Thoracic aorta (tissue), 2 donors: ENCODE results near the gene STARD3NL. TPM values are rescaled to one million over a fixed set of nuclear protein-coding genes. Genes with fewer than 3 reads are reported as not detected.

Experiments used
- ATAC-seq: fragments of 150-250 bp; one replicate; pipeline ENCODE4 v1.8.0; 2017; ENCODE audit warnings: low read depth; ENCODE audit not compliant: insufficient number of reproducible peaks, low FRiP score
- DNase-seq: peaks from one replicate; pipeline ENCODE4 v3.0.0-alpha.2; 2020; ENCODE audit warnings: low spot score
- H3K27ac ChIP-seq, 2 donors: fragments of 200-600 bp; sonication (generic); 1 replicate in 1 of 2; 2 replicates in 1 of 2; pipeline ENCODE4 v1.5.1; 2016; ENCODE audit warnings: mild to moderate bottlenecking in 2 of 2, moderate library complexity in 2 of 2
- H3K27me3 ChIP-seq: fragments of 200-600 bp; sonication (generic); replicated peaks from 2 replicates; pipeline ENCODE4 v1.6.0; 2016; ENCODE audit warnings: mild to moderate bottlenecking; ENCODE audit not compliant: insufficient read depth
- H3K36me3 ChIP-seq: fragments of 200-600 bp; sonication (generic); one replicate; pipeline ENCODE4 v1.5.1; 2016
- H3K4me1 ChIP-seq, 2 donors: fragments of 200-600 bp; sonication (generic); 1 replicate in 1 of 2; 2 replicates in 1 of 2; pipeline versions ENCODE4 v1.5.1 to v1.6.0; 2016; ENCODE audit warnings: low read depth in 2 of 2, mild to moderate bottlenecking in 1 of 2; ENCODE audit not compliant: control insufficient read depth in 1 of 2
- H3K4me3 ChIP-seq: fragments of 200-600 bp; sonication (generic); 2 replicates; pipeline ENCODE4 v1.5.1; 2016; ENCODE audit warnings: mild to moderate bottlenecking
- H3K9me3 ChIP-seq: fragments of 200-600 bp; sonication (generic); 2 replicates; pipeline ENCODE4 v1.5.1; 2016
- CTCF ChIP-seq: fragments of 200-600 bp; sonication (generic); IDR thresholded peaks from one replicate; pipeline ENCODE4 v1.5.1; 2019; ENCODE audit warnings: antibody characterized with exemption
- total RNA-seq, 2 donors: library from RNA; depleted of rRNA; stranded (reverse); fragments of >200 nt; gene quantifications; one replicate each; pipeline versions ENCODE4 v1.1.0 to v1.2.3, GENCODE V29; 2016

The STARD3NL gene
- total RNA-seq, 2 donors from 2014 or later, result 24.8 to 27.6 TPM

- DNase-seq, result no peak
- Histone ChIP-seq H3K27ac (no peak overlapping the region), H3K9me3 (no peaks in the 10 kb centered on the region), H3K36me3 (peaks cover 21% of the 10 kb centered on the region), H3K27me3 (no peaks in the 10 kb centered on the region), H3K4me3 (no peak overlapping the region), H3K4me1 (peaks cover 7 to 21% of the 10 kb centered on the region in 2 donors)
- no peak for TF ChIP-seq CTCF
- no peak for ATAC-seq
Measured at GRCh38 chr7:38220452-38220851, 42.4 kb downstream of the STARD3NL start.

GRCh38 chr7:38222481-38223096, 44.5 kb downstream of the STARD3NL start:
- H3K36me3 ChIP-seq, result peaks cover 15% of the 10 kb centered on the region
- H3K27ac ChIP-seq, result peak overlapping the region in 1 of 2 donors; percentile 2
- H3K4me3 ChIP-seq, result no peak overlapping the region
- peak; percentile 90 for TF ChIP-seq CTCF
- H3K27me3 ChIP-seq, result no peaks in the 10 kb centered on the region
- no peaks in the 10 kb centered on the region for H3K9me3 ChIP-seq
- ATAC-seq (no peak), DNase-seq (no peak)
- peaks cover 7 to 19% of the 10 kb centered on the region in 2 donors for H3K4me1 ChIP-seq

GRCh38 chr7:38223306-38223705, 45.3 kb downstream of the STARD3NL start:
- Histone ChIP-seq H3K4me1 (peaks cover 7 to 19% of the 10 kb centered on the region in 2 donors), H3K27ac (no peak overlapping the region), H3K27me3 (no peaks in the 10 kb centered on the region), H3K4me3 (no peak overlapping the region), H3K36me3 (peaks cover 16% of the 10 kb centered on the region), H3K9me3 (no peaks in the 10 kb centered on the region)
- TF ChIP-seq CTCF, result no peak
- ATAC-seq (no peak), DNase-seq (no peak)

- Histone ChIP-seq H3K27ac (no peak overlapping the region), H3K27me3 (no peaks in the 10 kb centered on the region), H3K9me3 (no peaks in the 10 kb centered on the region), H3K4me1 (peaks cover 7 to 19% of the 10 kb centered on the region in 2 donors), H3K36me3 (peaks cover 20% of the 10 kb centered on the region), H3K4me3 (no peak overlapping the region)
- no peak for ATAC-seq
- TF ChIP-seq CTCF, result no peak
- no peak for DNase-seq
Measured at GRCh38 chr7:38224392-38224791, 46.3 kb downstream of the STARD3NL start.

GRCh38 chr7:38229386-38229785, 51.3 kb downstream of the STARD3NL start:
- no peak for ATAC-seq

More at GRCh38 chr7:38229386-38229785, 51.3 kb downstream of the STARD3NL start:
- no peak for DNase-seq
- Histone ChIP-seq H3K27ac (no peak overlapping the region), H3K4me3 (no peak overlapping the region), H3K4me1 (no peaks in the 10 kb centered on the region), H3K27me3 (no peaks in the 10 kb centered on the region), H3K36me3 (peaks cover 16% of the 10 kb centered on the region), H3K9me3 (no peaks in the 10 kb centered on the region)
- TF ChIP-seq CTCF, result no peak
